Stimulated activated CD4-positive, alpha-beta T cell treated with anti-CD3 and anti-CD28 coated beads, Interleukin-1b, Interleukin-23, amount 100 ng/mL, for 1 hour (primary cell): ENCODE results near the gene TNFRSF6B.

ENCODE experiments used
- DNase-seq, 2 donors: peaks; one replicate each; pipeline ENCODE4 v3.0.0-alpha.2; 2020; ENCODE audit warnings: low read depth in 2 of 2

TNFRSF6B gene

GRCh38 chr20:63697868-63698545 is 1.6 kb downstream of the TNFRSF6B start:
- DNase-seq: no peak

DNA sequence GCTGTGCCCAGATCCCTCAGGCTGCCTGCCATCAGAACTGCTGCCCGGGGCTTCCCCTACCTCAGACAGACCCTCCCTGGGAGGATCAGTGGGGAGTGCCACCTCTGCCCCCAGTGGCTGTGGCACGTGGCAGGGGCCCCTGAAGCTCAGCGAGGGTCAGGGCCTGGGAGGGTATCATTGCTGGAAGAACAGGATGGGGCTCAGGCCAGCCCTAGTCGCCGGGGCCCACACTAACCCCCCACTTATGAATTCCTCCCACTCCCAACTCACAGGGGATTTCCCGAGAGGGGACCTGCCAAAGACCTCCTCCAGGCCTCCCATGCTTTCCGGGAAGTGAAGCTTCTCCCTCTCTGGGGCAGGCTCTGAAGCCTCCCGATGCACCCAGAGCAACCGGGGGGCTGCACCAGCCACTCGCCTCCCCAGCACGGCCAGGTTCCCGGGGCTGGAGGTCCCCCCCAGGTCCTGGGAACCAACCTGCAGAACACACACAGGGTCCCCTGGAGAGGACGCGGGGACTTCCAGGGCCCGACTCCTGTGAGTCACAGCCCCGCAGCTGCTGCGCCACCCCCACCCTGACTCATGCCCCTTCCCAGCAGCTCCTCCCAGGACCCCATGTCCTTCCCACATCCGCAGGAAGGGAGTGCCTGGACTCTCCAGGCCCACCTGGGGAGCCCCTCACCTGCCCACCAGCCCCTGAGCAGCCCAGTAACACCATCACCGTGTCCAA is 2.5 kb downstream of the TNFRSF6B start:
- DNase-seq: peak in 1 of 2 donors; percentile 32

- DNase-seq: no peak
These were observed 3.2 kb downstream of the TNFRSF6B start for GRCh38 chr20:63699466-63700198.

GRCh38 chr20:63700199-63701050 is 4.0 kb downstream of the TNFRSF6B start:
- DNase-seq: no peak

DNA sequence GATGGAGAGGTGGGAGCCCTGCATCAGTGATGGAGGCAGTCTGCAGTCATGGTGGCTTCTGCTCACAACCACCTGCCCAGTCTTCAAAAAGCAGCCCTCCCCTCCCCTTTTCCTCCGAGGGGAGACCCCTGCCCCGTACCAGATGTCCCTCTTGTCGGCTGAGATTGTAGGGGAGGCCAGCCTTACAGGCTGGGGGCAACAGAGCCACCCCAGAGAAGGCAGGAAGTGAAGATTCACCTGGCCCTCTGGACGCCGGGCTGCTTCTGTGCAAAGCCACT is 4.5 kb downstream of the TNFRSF6B start:
- DNase-seq: no peak

GRCh38 chr20:63701329-63702035 is 5.0 kb downstream of the TNFRSF6B start:
- DNase-seq: no peak

DNA sequence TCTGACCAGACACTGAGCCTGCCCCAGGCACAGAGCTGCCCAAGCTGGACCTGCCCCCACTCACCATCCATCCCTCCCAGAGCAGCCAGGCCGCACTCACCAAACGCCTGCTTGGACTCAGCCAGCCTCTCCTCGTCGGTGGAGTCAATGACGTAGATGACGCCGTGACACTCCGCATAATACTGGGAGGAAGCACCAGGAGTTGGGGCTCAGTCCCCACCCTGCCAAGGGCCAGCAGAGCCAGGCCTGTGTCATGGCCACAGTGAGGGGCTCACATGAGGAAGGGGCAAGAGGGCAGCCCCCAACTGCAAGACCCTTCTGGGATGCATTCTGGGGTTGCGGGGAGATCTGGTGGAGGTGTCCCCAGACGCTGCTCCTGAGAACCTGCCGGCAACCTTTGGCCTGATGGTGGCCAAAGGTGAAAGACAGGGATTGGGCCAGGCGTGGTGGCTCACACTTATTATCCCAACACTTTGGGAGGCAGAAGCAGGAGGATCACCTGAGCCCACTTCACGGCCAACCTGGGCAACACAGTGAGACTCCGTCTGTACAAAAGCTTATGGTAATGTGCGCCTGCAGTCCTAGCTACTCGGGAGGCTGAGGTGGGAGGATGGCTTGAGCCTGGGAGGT is 5.7 kb downstream of the TNFRSF6B start:
- no peak for DNase-seq

DNA sequence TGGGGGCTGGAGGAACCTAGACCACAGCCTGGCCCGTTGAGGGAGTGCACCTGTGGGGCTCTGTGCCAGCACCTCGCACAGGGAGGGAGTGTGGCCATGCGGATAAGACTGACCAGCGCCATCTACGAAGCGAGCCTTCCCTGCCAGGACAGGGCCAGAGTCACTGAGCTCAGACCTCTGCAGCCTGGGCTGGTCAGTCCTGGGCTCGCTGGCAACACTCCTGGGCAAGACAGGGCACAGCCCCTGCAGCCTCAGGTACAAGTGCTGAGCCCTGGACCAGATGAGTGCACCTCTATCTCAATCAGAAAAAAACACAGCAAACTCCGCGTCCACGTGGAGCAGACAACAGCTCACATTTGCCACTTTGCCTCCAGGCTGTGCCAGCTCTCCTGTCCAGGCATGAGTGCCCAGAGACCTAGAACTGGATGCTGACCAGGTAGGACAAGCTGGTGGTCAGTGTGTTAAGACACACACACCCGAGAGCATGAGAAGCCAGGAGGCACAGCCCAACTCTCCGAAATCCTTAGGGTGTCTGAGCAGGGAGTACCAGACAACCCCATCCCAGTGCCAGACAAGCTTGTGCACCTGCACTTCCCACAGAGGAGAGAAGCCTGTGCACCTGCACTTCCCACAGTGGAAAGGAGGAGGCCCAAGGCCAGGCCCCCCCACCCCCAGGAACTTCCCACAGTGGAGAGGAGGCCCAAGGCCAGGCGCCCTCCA is 6.5 kb downstream of the TNFRSF6B start:
- no peak for DNase-seq

GRCh38 chr20:63703471-63703975 is 7.1 kb downstream of the TNFRSF6B start:
- no peak for DNase-seq

DNA sequence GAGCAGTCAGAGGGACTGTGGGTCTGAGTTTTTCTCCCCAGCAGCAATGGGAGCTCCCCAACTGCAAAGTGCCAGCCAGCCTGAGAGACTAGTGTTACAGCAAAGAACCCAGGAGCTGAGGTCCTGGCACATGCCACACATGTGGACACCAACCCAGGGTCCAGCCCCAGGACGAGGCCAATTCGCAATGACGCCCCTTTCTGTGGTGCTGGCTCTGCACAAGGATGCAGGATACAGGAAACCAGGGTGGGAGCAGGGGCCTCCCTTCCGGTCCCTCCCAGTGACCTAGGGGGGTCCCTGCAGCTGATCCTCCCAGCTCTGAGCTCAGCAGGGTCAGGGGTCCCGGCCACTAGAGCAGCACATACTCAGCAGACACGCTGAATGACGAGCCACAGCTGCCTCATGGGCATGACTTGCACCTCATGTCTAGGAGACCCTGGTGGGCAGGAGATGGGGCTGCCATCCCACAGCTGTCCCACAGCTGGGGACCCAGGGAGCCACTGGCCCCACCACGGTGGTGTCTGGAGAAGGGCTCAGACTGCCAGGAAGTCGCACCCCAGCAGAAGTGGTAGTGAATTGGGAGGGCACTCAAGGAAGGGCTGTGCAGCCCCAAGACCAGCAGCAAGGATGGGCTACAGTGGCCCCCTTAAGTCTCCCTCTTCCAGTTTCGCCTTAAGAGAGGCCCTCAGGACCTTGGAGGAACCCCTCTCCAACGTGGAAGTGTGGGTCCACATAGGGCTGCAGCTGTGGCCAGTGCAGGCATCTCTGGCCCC is 7.7 kb downstream of the TNFRSF6B start:
- DNase-seq: no peak

- no peak for DNase-seq
These were observed 8.3 kb downstream of the TNFRSF6B start for GRCh38 chr20:63704749-63705117.

- DNase-seq: no peak
These were observed 9.0 kb downstream of the TNFRSF6B start for GRCh38 chr20:63705232-63706026.

- DNase-seq: no peak
These were observed 9.7 kb downstream of the TNFRSF6B start for GRCh38 chr20:63706027-63706695.

- peak in 1 of 2 donors; percentile 46 for DNase-seq
These were observed 10.6 kb downstream of the TNFRSF6B start for GRCh38 chr20:63706852-63707557.

- peak; percentile 77 to 81 for DNase-seq
These were observed 11.3 kb downstream of the TNFRSF6B start, which contains the start of the genes ARFRP1 and ZGPAT for GRCh38 chr20:63707558-63708300. Gene ARFRP1 (minus strand): TSS chr20:63707976. CDS start chr20:63707091, 885 bp downstream. Gene ZGPAT (plus strand): TSS chr20:63708039. CDS start chr20:63708581, 542 bp downstream.
